A549 (cell line): ENCODE results near the gene TCEA3. TPM values are rescaled to one million over a fixed set of nuclear protein-coding genes. Genes with fewer than 3 reads are reported as not detected.

ENCODE experiments used
- ATAC-seq, 2 experiments: fragments of 200-7000 bp in 1 of 2; fragments of >200 bp in 1 of 2; cut with Nextera tagmentation in 1 of 2; cut with Tn5 transposase in 1 of 2; 3 replicates each; pipeline versions ENCODE4 v1.8.0 to v1.9.1; 2018 to 2020; ENCODE audit warnings: mild to moderate bottlenecking in 1 of 2, moderate library complexity in 1 of 2
- CTCF ChIA-PET: fragments of 300-600 bp; sonication (Branson Sonifier 250); formaldehyde crosslinking; extraction: SDS; loops from one replicate; lab custom pipeline; 2021; ENCODE audit warnings: antibody characterized with exemption, inconsistent platforms; lab: Yijun Ruan, JAX
- POLR2A ChIA-PET: fragments of 350-600 bp; formaldehyde crosslinking; extraction: SDS; loops from one replicate; lab custom pipeline; 2021; ENCODE audit warnings: antibody characterized with exemption, inconsistent platforms; lab: Yijun Ruan, JAX
- DNase-seq, 2 experiments: peaks; one replicate each; pipeline versions ENCODE4 v3.0.0 to v3.0.0-alpha.2; 2011 to 2016; ENCODE audit warnings: low read depth in 1 of 2, low spot score in 1 of 2
- FAIRE-seq: peaks from 2 replicates; lab custom pipeline; 2011; peaks lifted over from hg19 to GRCh38; lab: Jason Lieb, UNC
- H3K27ac ChIP-seq, 2 experiments: fragments of >200 bp; sonication (Bioruptor Twin); formaldehyde crosslinking; 3 replicates each; pipeline ENCODE4 v1.5.1; 2016 to 2017
- H3K4me1 ChIP-seq: fragments of >200 bp; sonication (Bioruptor Twin); formaldehyde crosslinking; 3 replicates; pipeline ENCODE4 v1.6.1; 2016
- H3K4me2 ChIP-seq: fragments of >200 bp; sonication (Bioruptor Twin); formaldehyde crosslinking; 3 replicates; pipeline ENCODE4 v1.6.1; 2016
- H3K4me3 ChIP-seq: fragments of >200 bp; sonication (Bioruptor Twin); formaldehyde crosslinking; 3 replicates; pipeline ENCODE4 v1.5.1; 2016
- H3K9me3 ChIP-seq: fragments of >200 bp; sonication (Bioruptor Twin); formaldehyde crosslinking; 3 replicates; pipeline ENCODE4 v1.6.1; 2016
- CBX2 ChIP-seq: fragments of 200-600 bp; sonication (generic); IDR thresholded peaks from 2 replicates; pipeline ENCODE4 v1.6.1; 2016; ENCODE audit warnings: low read depth, mild to moderate bottlenecking, borderline replicate concordance
- CEBPB ChIP-seq, 2 experiments: fragments of >200 bp in 1 of 2; sonication (Bioruptor Twin) in 1 of 2; formaldehyde crosslinking in 1 of 2; IDR thresholded peaks; 2 replicates each; pipeline ENCODE4 v1.6.1; 2012 to 2016
- ELK1 ChIP-seq: fragments of 150-350 bp; IDR thresholded peaks from 2 replicates; pipeline ENCODE4 v1.6.1; 2014; ENCODE audit warnings: low read depth, mild to moderate bottlenecking, low read length
- EP300 ChIP-seq, 2 experiments: fragments of >200 bp; sonication (Bioruptor Twin); formaldehyde crosslinking; IDR thresholded peaks; 2 replicates in 1 of 2; 3 replicates in 1 of 2; pipeline ENCODE4 v1.6.1; 2016 to 2017
- ESRRA ChIP-seq: fragments of 150-350 bp; IDR thresholded peaks from 2 replicates; pipeline ENCODE4 v1.6.1; 2014; ENCODE audit warnings: mild to moderate bottlenecking, low read length, borderline replicate concordance
- FOSL2 ChIP-seq, 2 experiments: fragments of 450-650 bp in 1 of 2; fragments of >200 bp in 1 of 2; sonication (Bioruptor Twin) in 1 of 2; formaldehyde crosslinking; IDR thresholded peaks; 2 replicates each; pipeline versions ENCODE4 v1.5.0 to v1.6.1; 2016 to 2020; ENCODE audit warnings: mild to moderate bottlenecking in 1 of 2, moderate library complexity in 1 of 2
- HDAC2 ChIP-seq: fragments of 200-600 bp; sonication (generic); IDR thresholded peaks from 2 replicates; pipeline ENCODE4 v1.6.1; 2016
- HES2 ChIP-seq: fragments of >200 bp; sonication (Bioruptor Twin); formaldehyde crosslinking; IDR thresholded peaks from 2 replicates; pipeline ENCODE4 v1.6.1; 2016
- HEYL ChIP-seq: fragments of 250-450 bp; sonication (Bioruptor Pico); IDR thresholded peaks from 2 replicates; pipeline ENCODE4 v1.8.0; 2021; ENCODE audit warnings: mild to moderate bottlenecking, moderate library complexity
- HMGXB4 ChIP-seq: fragments of 250-450 bp; sonication (Bioruptor Pico); IDR thresholded peaks from 2 replicates; pipeline ENCODE4 v1.5.0; 2021; ENCODE audit warnings: mild to moderate bottlenecking, moderate library complexity, borderline replicate concordance
- HOXA7 ChIP-seq: fragments of 250-450 bp; sonication (Bioruptor Pico); IDR thresholded peaks from 2 replicates; pipeline ENCODE4 v1.5.0; 2020; ENCODE audit warnings: mild to moderate bottlenecking, moderate library complexity
- POLR2A ChIP-seq: IDR thresholded peaks from 2 replicates; pipeline ENCODE4 v1.6.1; 2012; ENCODE audit warnings: mild to moderate bottlenecking, low read length
- TP53 ChIP-seq: fragments of 250-450 bp; sonication (Bioruptor Pico); IDR thresholded peaks from 2 replicates; pipeline ENCODE4 v1.5.0; 2021; ENCODE audit warnings: mild to moderate bottlenecking, moderate library complexity
- ZSCAN20 ChIP-seq: fragments of 250-450 bp; sonication (Bioruptor Pico); IDR thresholded peaks from 2 replicates; pipeline ENCODE4 v1.8.0; 2022; ENCODE audit warnings: mild to moderate bottlenecking, moderate library complexity
- WGBS: methylation state at CpG from one replicate; pipeline ENCODE4 v1.1.6; 2017; ENCODE audit errors: missing lambda C conversion rate; 5-methylcytosine and 5-hydroxymethylcytosine counted together
- polyA plus RNA-seq, 4 experiments: library from polyadenylated mRNA; depleted of rRNA in 3 of 4; stranded (reverse); fragments of >200 nt; fragmentation: RNase III in 1 of 4; extraction: RNeasy Plus Mini Kit Qiagen cat#74134 plus additional on column Dnase treatment in 1 of 4; gene quantifications; 2 replicates in 3 of 4; 3 replicates in 1 of 4; pipeline ENCODE4 v1.2.3, GENCODE V29; 2011 to 2017

The TCEA3 gene
- polyA plus RNA-seq, 2 of the 4 experiments (the other 2 are of a cell fraction) = 0.58 TPM

GRCh38 chr1:23384312-23385058, 40.1 kb downstream of the TCEA3 start:
- TF ChIP-seq FOSL2 (IDR thresholded peaks at IDR 0.05) = no peak
- 0 out of 2 replicates have a peak, but pooled peaks have one; percentile 8 for TF ChIP-seq FOSL2 (CRISPR knock-in tag; IDR thresholded peaks at IDR 0.05)
- no peak for TF ChIP-seq EP300 (IDR thresholded peaks at IDR 0.05)
- TF ChIP-seq, all 56 proteins: peak for 1
- POLR2A ChIA-PET = interaction anchor here (0.7 kb wide), 1 partner anchor 91 kb away, joined by 7 read pairs; no protein-coding TSS in a partner anchor
- Histone ChIP-seq H3K9me3 (no peaks in the 10 kb centered on the region), H3K4me2 (peak overlapping the region; percentile 42; the same call in 2 of the 3 replicates), H3K4me3 (no peak overlapping the region), H3K4me1 (peaks cover 14% of the 10 kb centered on the region; the same call in 2 of the 3 replicates), H3K27ac (peak overlapping the region in 1 of 2 experiments; percentile 59; a peak in 1 of 6 replicates)
- CTCF ChIA-PET = interaction anchor here (0.6 kb wide), 1 partner anchor 19 kb away, joined by 3 read pairs; no protein-coding TSS in a partner anchor
- DNase-seq (peak in 1 of 2 experiments; percentile 52), ATAC-seq (peak in 1 of 2 experiments; percentile 78; a peak in 4 of 6 replicates), FAIRE-seq (no peak)
- 70% methylated on average over 9 of the region's 11 CpGs for WGBS

GRCh38 chr1:23383577-23384311, 40.8 kb downstream of the TCEA3 start:
- 0 out of 6 replicates have a peak overlapping the region, but pooled peaks of 1 of the 2 experiments have one; percentile 19 for H3K27ac ChIP-seq
- ChIA-PET POLR2A (no interaction called here), CTCF (interaction anchor here (0.6 kb wide), 1 partner anchor 20 kb away, joined by 3 read pairs; no protein-coding TSS in a partner anchor)
- H3K9me3 ChIP-seq = no peaks in the 10 kb centered on the region
- ATAC-seq = peak in 1 of 2 experiments; percentile 39; a peak in 1 of 6 replicates
- no peak for FAIRE-seq
- DNase-seq = no peak
- H3K4me1 ChIP-seq = peaks cover 14% of the 10 kb centered on the region; the same call in 2 of the 3 replicates
- 91% methylated on average over 6 of the region's 8 CpGs for WGBS
- no peak overlapping the region for H3K4me3 ChIP-seq
- TF ChIP-seq ZSCAN20 (CRISPR knock-in tag) (no peak), ELK1 (no peak), FOSL2 (IDR thresholded peaks at IDR 0.05) (no peak), FOSL2 (CRISPR knock-in tag; IDR thresholded peaks at IDR 0.05) (no peak), TP53 (CRISPR knock-in tag) (no peak), HOXA7 (CRISPR knock-in tag) (no peak), CBX2 (no peak), POLR2A (no peak), ESRRA (no peak)
- TF ChIP-seq, all 56 proteins: peak for 0
- no peak overlapping the region for H3K4me2 ChIP-seq

- Histone ChIP-seq H3K9me3 (no peaks in the 10 kb centered on the region), H3K27ac (no peak overlapping the region), H3K4me2 (no peak overlapping the region), H3K4me3 (no peak overlapping the region), H3K4me1 (peaks cover 30% of the 10 kb centered on the region)
- FAIRE-seq (no peak), DNase-seq (no peak), ATAC-seq (no peak)
- TF ChIP-seq HDAC2 = no peak
- no peak for TF ChIP-seq HMGXB4 (CRISPR knock-in tag)
- no peak for TF ChIP-seq HEYL (CRISPR knock-in tag)
- TF ChIP-seq HES2 = no peak
- TF ChIP-seq CEBPB (IDR thresholded peaks at IDR 0.05) = no peak
- POLR2A ChIA-PET = no interaction called here
- CTCF ChIA-PET = interaction anchor here (1.4 to 4.6 kb wide), 2 partner anchors 12 to 22 kb away, joined by 7 to 14 read pairs; no protein-coding TSS in a partner anchor
- WGBS = 85% methylated on average over 5 of the region's 5 CpGs
These were observed 43.2 kb downstream of the TCEA3 start for GRCh38 chr1:23381233-23381885.
